MM.1S (cell line): ENCODE results near the gene MOCS2.

ENCODE experiments used
- DNase-seq: peaks from one replicate; pipeline ENCODE4 v3.0.0-alpha.2; 2015
- H2AFZ ChIP-seq: fragments of 300-600 bp; sonication (generic); 2 replicates; pipeline ENCODE4 v1.6.0; 2016; ENCODE audit warnings: antibody characterized with exemption, low read length
- H3F3A ChIP-seq: fragments of 300-600 bp; sonication (generic); 2 replicates; pipeline ENCODE4 v1.6.1; 2016; ENCODE audit warnings: mild to moderate bottlenecking, antibody characterized with exemption, low read length, moderate library complexity, mixed read lengths; ENCODE audit not compliant: insufficient read depth
- H3K27ac ChIP-seq: fragments of 300-600 bp; sonication (generic); 2 replicates; pipeline ENCODE4 v1.5.1; 2016; ENCODE audit warnings: mild to moderate bottlenecking, low read length
- H3K27me3 ChIP-seq: fragments of 300-600 bp; sonication (generic); replicated peaks from 2 replicates; pipeline ENCODE4 v1.6.0; 2016; ENCODE audit warnings: low read length; ENCODE audit not compliant: insufficient read depth
- H3K36me3 ChIP-seq: fragments of 300-600 bp; sonication (generic); replicated peaks from 2 replicates; pipeline ENCODE4 v1.6.1; 2016; ENCODE audit warnings: mild to moderate bottlenecking, low read length, mixed read lengths; ENCODE audit not compliant: insufficient read depth
- H3K4me1 ChIP-seq: fragments of 300-600 bp; sonication (generic); 2 replicates; pipeline ENCODE4 v1.6.1; 2016; ENCODE audit warnings: low read length, mixed read lengths
- H3K4me2 ChIP-seq: fragments of 300-600 bp; sonication (generic); 2 replicates; pipeline ENCODE4 v1.6.0; 2016; ENCODE audit warnings: low read depth, low read length
- H3K4me3 ChIP-seq: fragments of 300-600 bp; sonication (generic); 2 replicates; pipeline ENCODE4 v1.5.1; 2016; ENCODE audit warnings: low read length, mixed read lengths
- H3K79me2 ChIP-seq: fragments of 300-600 bp; sonication (generic); 2 replicates; pipeline ENCODE4 v1.6.1; 2016; ENCODE audit warnings: mixed run types, low read length, mixed read lengths
- H3K9ac ChIP-seq: fragments of 300-600 bp; sonication (generic); 2 replicates; pipeline ENCODE4 v1.6.1; 2016; ENCODE audit warnings: low read length, mixed read lengths
- H3K9me2 ChIP-seq: fragments of 300-600 bp; sonication (generic); replicated peaks from 2 replicates; pipeline ENCODE4 v1.6.1; 2016; ENCODE audit warnings: mild to moderate bottlenecking, low read length, mixed read lengths; ENCODE audit not compliant: insufficient read depth
- H3K9me3 ChIP-seq: fragments of 300-600 bp; sonication (generic); replicated peaks from 2 replicates; pipeline ENCODE4 v1.6.1; 2016; ENCODE audit warnings: mild to moderate bottlenecking, low read length, mixed read lengths; ENCODE audit not compliant: insufficient read depth
- H4K20me1 ChIP-seq: fragments of 300-600 bp; sonication (generic); 2 replicates; pipeline ENCODE4 v1.6.1; 2016; ENCODE audit warnings: mild to moderate bottlenecking, low read length, moderate library complexity, mixed read lengths; ENCODE audit not compliant: insufficient read depth
- EZH2 ChIP-seq: fragments of 300-600 bp; sonication (generic); optimal IDR thresholded peaks from 2 replicates; pipeline ENCODE3; 2017; ENCODE audit warnings: low read depth, mild to moderate bottlenecking, antibody characterized with exemption, low read length, mixed read lengths
- EZH2phosphoT487 ChIP-seq: fragments of 300-600 bp; sonication (generic); IDR thresholded peaks from 2 replicates; pipeline ENCODE4 v1.6.1; 2018; ENCODE audit warnings: antibody characterized with exemption, low read length
- TF ChIP-seq, protein P1 (sequence below): fragments of 300-600 bp; sonication (generic); IDR thresholded peaks from 2 replicates; pipeline ENCODE4 v1.5.1; 2016; ENCODE audit warnings: antibody characterized with exemption, low read length, mixed read lengths

MOCS2 gene

DNA sequence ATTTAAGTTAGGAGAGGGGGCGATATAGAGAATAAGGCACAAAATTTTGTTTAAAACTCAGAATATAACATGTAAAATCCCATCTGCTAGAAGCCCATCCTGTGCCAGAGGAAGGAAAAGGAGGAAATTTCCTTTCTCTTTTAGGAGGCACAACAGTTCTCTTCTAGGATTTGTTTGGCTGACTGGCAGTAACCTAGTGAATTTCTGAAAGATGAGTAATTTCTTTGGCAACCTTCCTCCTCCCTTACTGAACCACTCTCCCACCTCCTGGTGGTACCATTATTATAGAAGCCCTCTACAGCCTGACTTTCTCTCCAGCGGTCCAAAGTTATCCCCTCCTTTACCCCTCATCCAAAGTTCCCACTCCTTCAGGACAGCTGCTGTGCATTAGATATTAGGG, 18.3 kb downstream of the MOCS2 start:
- H4K20me1 ChIP-seq: no peaks in the 10 kb centered on the region
- H3K4me1 ChIP-seq: 0 out of 2 replicates have a peak, but pooled peaks cover 11% of the 10 kb centered on the region
- no peaks in the 10 kb centered on the region for H3K9me2 ChIP-seq
- no peaks in the 10 kb centered on the region for H3K9me3 ChIP-seq
- TF ChIP-seq EZH2phosphoT487: no peak
- TF ChIP-seq, protein P1, sequence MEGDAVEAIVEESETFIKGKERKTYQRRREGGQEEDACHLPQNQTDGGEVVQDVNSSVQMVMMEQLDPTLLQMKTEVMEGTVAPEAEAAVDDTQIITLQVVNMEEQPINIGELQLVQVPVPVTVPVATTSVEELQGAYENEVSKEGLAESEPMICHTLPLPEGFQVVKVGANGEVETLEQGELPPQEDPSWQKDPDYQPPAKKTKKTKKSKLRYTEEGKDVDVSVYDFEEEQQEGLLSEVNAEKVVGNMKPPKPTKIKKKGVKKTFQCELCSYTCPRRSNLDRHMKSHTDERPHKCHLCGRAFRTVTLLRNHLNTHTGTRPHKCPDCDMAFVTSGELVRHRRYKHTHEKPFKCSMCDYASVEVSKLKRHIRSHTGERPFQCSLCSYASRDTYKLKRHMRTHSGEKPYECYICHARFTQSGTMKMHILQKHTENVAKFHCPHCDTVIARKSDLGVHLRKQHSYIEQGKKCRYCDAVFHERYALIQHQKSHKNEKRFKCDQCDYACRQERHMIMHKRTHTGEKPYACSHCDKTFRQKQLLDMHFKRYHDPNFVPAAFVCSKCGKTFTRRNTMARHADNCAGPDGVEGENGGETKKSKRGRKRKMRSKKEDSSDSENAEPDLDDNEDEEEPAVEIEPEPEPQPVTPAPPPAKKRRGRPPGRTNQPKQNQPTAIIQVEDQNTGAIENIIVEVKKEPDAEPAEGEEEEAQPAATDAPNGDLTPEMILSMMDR: no peak
- no peak for TF ChIP-seq EZH2
- no peak for DNase-seq
- H3K9ac ChIP-seq: no peak overlapping the region
- H3K4me2 ChIP-seq: no peak overlapping the region
- no peaks in the 10 kb centered on the region for H3K36me3 ChIP-seq
- no peak overlapping the region for H3K27ac ChIP-seq
- H3K4me3 ChIP-seq: no peak overlapping the region
- H3K27me3 ChIP-seq: peaks cover 23% of the 10 kb centered on the region
- no peak overlapping the region for H2AFZ ChIP-seq
- peaks cover 13% of the 10 kb centered on the region; the same call in 1 of the 2 replicates for H3F3A ChIP-seq
- H3K79me2 ChIP-seq: no peaks in the 10 kb centered on the region

DNA sequence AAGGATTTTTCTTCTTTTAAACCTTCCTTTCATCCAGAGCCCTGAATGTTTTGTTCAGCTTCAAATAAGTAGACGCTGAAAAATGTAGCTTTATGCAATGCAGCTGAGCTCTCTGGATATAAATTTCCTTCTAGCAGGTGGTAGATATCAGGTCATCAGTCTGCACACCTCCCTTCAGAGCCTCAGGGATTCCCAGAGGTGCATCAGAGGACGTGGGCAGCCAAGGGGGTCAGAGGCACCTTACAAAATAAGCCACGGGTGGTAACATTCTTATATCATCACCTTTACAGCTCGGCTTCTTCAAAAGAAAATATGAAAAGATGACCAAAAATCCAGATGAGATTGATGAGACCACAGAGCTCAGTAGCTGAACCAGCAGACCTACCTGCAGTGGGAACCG, 19.3 kb downstream of the MOCS2 start:
- no peaks in the 10 kb centered on the region for H3K36me3 ChIP-seq
- peaks cover 23% of the 10 kb centered on the region for H3K27me3 ChIP-seq
- H4K20me1 ChIP-seq: no peaks in the 10 kb centered on the region
- H3K9ac ChIP-seq: no peak overlapping the region
- H3F3A ChIP-seq: peaks cover 13% of the 10 kb centered on the region; the same call in 1 of the 2 replicates
- H3K9me3 ChIP-seq: no peaks in the 10 kb centered on the region
- no peak overlapping the region for H3K27ac ChIP-seq
- no peaks in the 10 kb centered on the region for H3K9me2 ChIP-seq
- no peak overlapping the region for H3K4me3 ChIP-seq
- H2AFZ ChIP-seq: no peak overlapping the region
- TF ChIP-seq EZH2 (no peak), EZH2phosphoT487 (no peak)
- TF ChIP-seq, protein P1: no peak
- H3K4me2 ChIP-seq: peak overlapping the region; percentile 38; the same call in 1 of the 2 replicates
- no peaks in the 10 kb centered on the region for H3K79me2 ChIP-seq
- 0 out of 2 replicates have a peak, but pooled peaks cover 11% of the 10 kb centered on the region for H3K4me1 ChIP-seq
- DNase-seq: no peak

DNA sequence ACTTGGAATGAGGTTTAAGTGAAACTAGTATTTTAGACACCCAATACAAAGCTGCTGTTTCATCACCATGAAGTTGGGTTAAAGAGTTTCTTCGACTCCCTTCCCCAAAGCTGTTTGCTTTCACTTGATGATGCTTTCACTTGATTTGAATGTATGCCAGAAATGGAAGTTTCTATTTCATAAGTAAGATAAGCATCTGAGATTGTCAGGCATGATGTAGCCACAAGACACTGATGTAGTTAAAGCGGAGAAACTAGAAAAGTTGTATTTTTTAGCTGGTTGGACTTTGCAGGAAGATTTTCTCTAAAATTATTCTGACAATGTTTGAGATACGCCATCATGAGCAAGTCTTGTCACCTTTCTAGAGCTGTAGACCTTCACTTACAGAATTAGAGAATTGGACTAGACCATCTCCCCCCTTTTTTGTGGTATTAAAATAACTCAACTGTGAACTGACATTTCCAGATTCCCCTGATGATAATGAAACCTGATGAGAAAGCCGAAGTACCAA, 20.0 kb downstream of the MOCS2 start:
- H3K9me2 ChIP-seq: no peaks in the 10 kb centered on the region
- H3K9me3 ChIP-seq: no peaks in the 10 kb centered on the region
- H3K36me3 ChIP-seq: no peaks in the 10 kb centered on the region
- H3K27ac ChIP-seq: no peak overlapping the region
- H3F3A ChIP-seq: peaks cover 13% of the 10 kb centered on the region; the same call in 1 of the 2 replicates
- H3K4me3 ChIP-seq: no peak overlapping the region
- H3K4me1 ChIP-seq: 0 out of 2 replicates have a peak, but pooled peaks cover 11% of the 10 kb centered on the region
- H3K9ac ChIP-seq: no peak overlapping the region
- no peaks in the 10 kb centered on the region for H3K79me2 ChIP-seq
- H4K20me1 ChIP-seq: no peaks in the 10 kb centered on the region
- TF ChIP-seq EZH2phosphoT487 (no peak), EZH2 (no peak)
- TF ChIP-seq, protein P1: no peak
- H3K27me3 ChIP-seq: peaks cover 23% of the 10 kb centered on the region
- H3K4me2 ChIP-seq: peak overlapping the region; percentile 38; the same call in 1 of the 2 replicates
- DNase-seq: peak; percentile 72
- no peak overlapping the region for H2AFZ ChIP-seq
